ENCODE measurements around the gene CREB3.

CREB3 gene

GRCh38 chr9:35716230-35716629 is 16.2 kb upstream of the CREB3 start:
- TF ChIP-seq CTCF (IDR thresholded peaks at IDR 0.05; ENCODE audit: low read length, missing control alignments), result peak; percentile 4
- no peak for DNase-seq (ENCODE audit: low read depth)
- H3K4me3 ChIP-seq (replicated peaks; ENCODE audit: low read depth, low read length), result no peak overlapping the region

GRCh38 chr9:35717132-35717870 is 15.2 kb upstream of the CREB3 start:
- no peak for DNase-seq (ENCODE audit: low read depth)
- no peak overlapping the region for H3K4me3 ChIP-seq (replicated peaks; ENCODE audit: low read depth, low read length)
- no peak for TF ChIP-seq CTCF (IDR thresholded peaks at IDR 0.05; ENCODE audit: low read length, missing control alignments)

- no peak overlapping the region for H3K4me3 ChIP-seq (replicated peaks; ENCODE audit: low read depth, low read length)
- no peak for TF ChIP-seq CTCF (IDR thresholded peaks at IDR 0.05; ENCODE audit: low read length, missing control alignments)
- no peak for DNase-seq (ENCODE audit: low read depth)
Observed at GRCh38 chr9:35718721-35719511, 13.6 kb upstream of the CREB3 start.

- DNase-seq (ENCODE audit: low read depth), result no peak
- no peak overlapping the region for H3K4me3 ChIP-seq (replicated peaks; ENCODE audit: low read depth, low read length)
- TF ChIP-seq CTCF (IDR thresholded peaks at IDR 0.05; ENCODE audit: low read length, missing control alignments), result no peak
Observed at GRCh38 chr9:35719546-35719945, 12.9 kb upstream of the CREB3 start.

GRCh38 chr9:35723426-35723825 is 9.0 kb upstream of the CREB3 start:
- no peak for TF ChIP-seq CTCF (IDR thresholded peaks at IDR 0.05; ENCODE audit: low read length, missing control alignments)
- no peak overlapping the region for H3K4me3 ChIP-seq (replicated peaks; ENCODE audit: low read depth, low read length)
- no peak for DNase-seq (ENCODE audit: low read depth)

GRCh38 chr9:35723908-35724307 is 8.6 kb upstream of the CREB3 start:
- no peak overlapping the region for H3K4me3 ChIP-seq (replicated peaks; ENCODE audit: low read depth, low read length)
- no peak for TF ChIP-seq CTCF (IDR thresholded peaks at IDR 0.05; ENCODE audit: low read length, missing control alignments)
- DNase-seq (ENCODE audit: low read depth), result no peak

Data from fibroblast of pulmonary artery (primary cell).